NCI-H2227 (cell line): ENCODE results near the gene BDH1.
A peak's percentile ranks its signal among the peaks of the same experiment; 100 is the strongest.

Experiments
- DNase-seq: peaks from one replicate; lab custom pipeline; 2025; ENCODE audit not compliant: unreplicated experiment; lab: John Stamatoyannopoulos, UW

The BDH1 gene

DNA sequence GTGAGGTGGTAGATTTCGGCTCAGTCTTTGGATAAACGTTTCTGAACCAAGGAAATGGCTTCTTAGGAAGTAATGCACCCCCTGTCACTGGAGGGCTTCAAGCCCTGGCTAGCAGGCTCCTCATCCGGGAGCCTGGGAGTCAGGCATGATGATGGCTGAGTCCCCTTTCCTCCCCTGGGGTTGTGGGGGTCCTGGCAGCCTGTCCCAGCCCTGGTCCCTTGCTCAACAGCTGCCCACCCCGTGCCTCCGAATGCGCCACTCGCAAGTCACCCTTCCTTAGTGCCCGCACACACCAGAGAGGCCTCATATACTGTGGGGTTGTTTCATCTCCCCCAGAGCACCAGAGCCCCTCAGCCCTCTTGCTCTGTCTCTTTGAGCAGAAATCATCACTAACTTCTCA is 48.2 kb downstream of the BDH1 start:
- DNase-seq, result no peak

DNA sequence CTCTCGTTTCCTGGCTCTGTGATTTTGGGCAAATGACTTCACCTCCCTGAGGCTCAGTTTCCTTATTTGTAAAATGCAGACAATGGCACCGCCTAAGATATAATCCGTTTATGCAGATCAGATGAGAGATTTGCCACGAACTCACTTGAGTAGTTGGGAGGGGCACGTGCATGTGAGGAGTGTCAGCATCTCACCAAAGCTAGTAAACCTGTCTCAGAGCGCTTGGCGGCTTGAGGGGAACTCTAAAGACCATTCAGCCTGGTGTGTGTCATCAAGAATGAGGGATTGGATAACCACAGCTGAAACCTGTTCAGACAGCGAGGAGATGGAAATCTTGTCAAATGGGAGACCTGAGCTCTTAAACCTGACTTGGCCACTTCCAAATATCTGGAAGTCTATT is 48.7 kb downstream of the BDH1 start:
- no peak for DNase-seq

DNA sequence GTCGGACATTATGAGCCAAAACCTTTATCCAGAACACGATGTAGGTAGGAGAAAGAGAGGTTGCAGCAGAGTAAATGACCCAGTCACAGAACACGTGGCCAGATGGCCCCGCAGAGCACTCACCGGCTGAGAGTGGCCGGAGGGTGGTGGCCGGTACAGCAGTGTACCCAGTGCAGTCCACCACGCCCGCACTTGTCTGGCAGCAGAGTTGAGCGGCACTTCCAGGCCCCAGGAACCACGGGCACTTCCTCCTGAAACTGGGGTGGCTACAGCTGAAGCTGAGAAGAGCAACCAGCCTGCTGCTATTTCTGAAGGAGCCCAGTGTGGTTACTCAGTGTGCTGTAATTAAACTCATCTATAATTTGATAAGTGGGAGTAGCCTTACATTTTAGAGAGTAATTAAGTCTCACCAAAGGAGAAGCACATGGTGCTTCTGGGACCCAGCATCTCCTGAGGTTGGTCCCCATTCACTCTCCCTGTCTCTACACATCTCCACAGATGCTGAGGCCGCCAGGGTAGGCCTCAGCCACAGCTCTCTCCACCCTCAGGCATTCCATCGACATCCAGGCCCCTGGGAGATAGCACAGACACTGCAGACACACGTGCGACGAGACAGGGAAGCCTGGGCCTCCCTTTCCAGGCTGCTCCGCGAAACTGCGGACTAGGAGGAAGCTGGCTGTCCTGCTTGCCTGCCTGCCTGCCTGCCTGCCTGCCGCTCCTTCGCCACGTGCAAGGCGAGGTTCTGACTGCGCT is 49.8 kb downstream of the BDH1 start:
- DNase-seq, result no peak

DNA sequence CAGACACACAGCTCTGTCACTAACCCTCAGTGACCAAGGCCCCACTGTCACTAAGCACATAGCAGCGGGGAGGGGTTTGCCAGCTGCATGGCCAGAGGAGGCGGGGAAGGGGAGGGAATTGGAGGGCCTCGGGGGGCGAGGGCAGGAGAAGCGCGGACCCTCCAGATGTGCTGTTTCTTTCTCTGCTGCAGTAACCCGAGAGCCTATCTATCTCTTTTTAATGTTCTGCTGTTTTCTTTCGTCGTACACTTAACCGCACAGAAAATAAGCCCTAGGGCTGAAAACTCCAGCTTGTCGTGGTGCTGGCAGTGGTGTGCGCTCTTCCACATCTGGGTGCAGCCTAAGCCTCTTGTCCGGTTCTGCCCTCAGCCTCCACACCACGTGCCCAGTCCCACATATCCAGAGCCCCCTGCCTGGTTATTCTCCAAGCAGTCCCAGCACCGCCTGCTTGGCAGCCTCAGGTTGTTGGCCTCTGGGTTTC is 51.1 kb downstream of the BDH1 start:
- DNase-seq, result no peak

DNA sequence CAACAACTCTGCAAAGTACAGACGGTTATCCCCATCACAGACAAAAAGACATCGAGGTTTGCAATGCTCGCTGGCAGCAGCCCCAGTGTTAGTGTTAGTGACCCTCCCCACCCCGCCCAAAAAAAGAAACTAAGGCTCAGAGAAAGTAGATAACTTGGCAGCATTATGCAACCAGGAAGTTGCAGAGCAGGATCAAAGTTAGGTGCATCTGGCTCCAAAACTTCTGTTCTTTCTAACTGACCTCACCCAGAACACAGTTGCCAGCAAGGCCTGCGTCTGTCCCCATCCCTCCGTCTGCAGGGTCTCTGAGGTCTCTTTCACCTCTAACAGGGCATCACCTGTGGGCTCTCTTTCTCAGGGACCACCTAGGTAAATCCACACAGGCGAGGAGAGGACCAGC is 51.5 kb downstream of the BDH1 start:
- DNase-seq, result no peak

DNA sequence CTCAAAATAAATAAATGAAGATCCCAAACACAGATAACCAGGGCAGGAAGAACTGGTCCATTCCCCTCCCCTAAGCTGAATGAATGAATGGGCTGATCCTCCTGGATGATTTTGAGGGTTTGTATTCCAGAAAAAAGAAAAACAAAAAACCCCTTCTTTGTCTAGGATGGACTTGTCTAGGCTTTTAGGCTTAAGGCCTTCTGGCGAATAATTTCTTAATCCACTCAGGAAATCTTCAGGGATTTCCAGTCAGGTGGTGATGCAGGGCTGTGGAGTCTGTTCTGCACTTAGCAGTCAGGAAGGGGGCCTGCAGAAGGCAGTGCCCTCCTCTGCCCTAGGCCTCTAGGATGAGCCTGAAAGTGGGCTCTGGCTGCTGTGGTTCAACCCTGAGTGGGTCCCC is 52.1 kb downstream of the BDH1 start:
- no peak for DNase-seq

DNA sequence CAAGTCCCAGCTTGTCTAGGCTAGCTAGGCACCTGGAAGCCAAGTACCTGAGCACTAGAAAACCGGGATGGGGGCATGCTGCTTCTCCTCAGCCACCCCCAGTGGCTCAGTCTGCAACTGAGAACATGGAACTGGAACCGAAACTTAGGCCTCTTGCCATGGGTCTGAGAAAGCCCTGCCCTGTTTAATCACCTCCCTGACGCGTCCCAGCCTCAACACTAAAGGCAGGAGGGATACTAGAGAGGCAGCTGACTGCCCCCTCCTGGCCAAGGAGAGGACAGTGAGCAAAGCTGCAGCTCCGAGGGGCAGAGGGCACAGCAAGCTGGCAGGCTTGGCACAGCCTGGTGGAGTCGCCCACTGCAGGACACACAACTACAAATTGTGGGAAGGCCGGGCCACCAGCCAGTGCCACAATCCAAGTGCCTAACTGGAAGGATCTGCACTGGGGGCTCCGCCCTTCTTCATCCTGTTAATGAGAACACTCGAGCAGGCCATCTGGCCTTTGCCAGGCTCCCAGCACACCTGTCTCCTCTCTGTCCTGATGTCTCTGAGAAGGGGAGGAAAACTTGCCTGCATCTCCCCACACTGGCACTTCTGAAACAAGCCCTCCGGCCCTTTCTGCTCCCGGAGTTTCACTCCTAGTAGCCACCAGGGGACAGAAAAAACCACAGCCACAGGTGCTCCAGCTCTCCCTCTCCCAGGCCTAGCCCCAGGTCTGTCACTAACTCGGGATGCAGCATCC is 53.7 kb downstream of the BDH1 start:
- peak; percentile 23 for DNase-seq

DNA sequence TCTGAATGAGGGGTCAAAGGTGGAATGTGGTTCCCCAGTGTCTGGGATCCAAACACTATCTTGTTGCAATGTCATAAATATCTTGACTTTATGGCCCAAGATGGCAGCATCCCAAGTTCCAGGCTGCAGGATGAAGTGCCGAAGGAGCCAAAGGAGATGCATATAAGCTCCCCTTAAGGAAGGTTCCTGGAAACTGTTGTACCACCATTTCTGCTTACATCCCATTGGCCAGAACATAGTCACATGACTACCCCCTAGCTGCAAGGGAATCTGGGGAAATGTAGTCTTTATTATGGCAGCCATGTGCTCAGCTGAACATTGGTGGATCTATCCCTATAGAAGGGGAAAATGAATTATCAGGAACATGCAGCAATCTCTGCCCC is 54.3 kb downstream of the BDH1 start:
- DNase-seq, result peak; percentile 57

DNA sequence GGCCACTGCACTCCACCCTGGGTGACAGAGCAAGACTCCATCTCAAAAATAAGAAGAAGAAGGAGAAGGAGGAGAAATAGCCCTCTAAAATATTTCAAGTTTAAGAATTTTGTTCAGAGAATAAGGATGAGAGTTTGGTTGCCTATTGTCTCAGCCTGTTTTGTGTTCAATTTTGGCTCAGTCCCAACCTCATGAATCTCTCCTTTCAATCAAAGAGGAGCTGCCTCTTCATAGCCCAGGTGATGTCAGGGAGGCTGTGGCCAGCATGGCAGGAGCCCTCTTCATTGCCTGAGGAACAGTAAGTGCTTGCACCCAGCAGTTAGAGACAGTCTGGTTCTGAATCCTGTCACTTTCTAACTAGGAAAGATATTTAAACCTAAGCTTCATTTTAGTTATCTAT is 55.0 kb downstream of the BDH1 start:
- DNase-seq, result no peak

DNA sequence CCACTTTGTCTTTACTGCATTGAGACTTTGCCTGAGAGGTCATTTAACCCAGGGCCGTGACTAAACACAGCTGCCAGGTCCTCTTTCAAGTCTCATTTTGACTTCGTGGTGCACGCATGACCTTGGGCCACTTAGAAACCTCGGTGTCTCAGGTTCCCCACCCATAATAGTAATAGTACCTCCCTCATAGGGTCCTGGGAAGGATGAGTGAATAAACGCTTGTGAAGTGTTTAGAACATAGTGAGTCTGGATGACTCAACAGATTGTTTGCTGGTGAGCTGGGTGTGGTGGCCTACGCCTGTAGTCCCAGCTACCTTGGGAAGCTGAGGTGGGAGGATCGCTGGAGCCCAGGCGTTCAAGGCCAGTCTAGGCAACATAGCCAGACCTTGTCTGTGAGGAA is 56.3 kb downstream of the BDH1 start:
- no peak for DNase-seq

DNA sequence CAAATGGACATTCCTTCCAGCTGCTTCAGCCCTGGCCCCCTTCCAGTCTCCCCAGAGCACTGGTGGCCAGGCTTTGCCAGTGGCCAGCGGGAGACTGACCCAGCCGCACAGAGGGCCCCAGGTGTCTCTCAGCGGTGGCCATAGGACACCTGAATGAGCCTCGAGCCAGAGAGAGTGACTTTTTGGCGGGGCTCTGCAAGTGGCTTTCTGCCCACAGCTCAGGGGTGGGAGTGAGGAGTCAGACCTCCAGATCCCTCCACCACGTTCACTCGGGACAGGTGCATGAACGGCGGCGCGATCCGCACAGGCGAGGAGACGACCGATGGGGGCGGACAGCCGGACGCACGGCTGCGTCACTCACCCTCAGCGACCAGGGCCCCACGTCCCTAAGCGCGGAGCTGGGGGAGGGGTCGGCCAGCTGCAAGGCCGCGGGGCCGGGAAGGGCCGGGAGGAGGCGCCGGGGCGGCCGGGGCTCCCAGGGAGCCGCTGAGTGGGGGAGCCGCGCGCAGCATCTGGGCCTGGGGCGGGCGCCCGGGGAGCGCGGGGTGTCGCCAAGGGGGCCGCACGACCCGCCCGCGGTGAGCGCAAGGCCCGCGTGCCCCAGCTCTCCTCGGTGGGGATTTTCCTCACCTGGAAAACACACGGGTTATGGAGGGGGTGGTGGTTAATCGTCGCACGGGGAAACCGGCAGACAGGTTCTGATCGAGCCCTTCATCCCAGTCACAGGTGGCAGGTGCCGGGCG is 57.1 kb downstream of the BDH1 start:
- no peak for DNase-seq

DNA sequence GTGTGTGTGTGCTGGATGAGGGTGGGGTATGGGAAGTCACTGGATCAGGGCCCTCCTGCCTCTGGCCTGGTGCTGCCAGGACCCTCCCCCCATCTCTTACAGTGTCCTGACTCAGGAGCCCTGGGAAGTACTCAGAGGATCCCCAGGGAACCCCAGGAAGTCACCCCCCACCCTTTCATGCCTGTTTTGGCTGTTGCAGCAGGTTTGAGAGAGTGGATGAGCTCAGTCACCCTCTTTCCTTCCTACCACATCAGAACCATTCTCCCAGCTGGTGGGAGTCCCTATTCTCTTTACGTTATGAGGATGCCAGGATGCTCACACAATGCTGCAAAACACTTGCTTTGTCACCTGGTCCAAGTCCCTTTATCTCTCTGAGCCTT is 59.0 kb downstream of the BDH1 start:
- no peak for DNase-seq

DNA sequence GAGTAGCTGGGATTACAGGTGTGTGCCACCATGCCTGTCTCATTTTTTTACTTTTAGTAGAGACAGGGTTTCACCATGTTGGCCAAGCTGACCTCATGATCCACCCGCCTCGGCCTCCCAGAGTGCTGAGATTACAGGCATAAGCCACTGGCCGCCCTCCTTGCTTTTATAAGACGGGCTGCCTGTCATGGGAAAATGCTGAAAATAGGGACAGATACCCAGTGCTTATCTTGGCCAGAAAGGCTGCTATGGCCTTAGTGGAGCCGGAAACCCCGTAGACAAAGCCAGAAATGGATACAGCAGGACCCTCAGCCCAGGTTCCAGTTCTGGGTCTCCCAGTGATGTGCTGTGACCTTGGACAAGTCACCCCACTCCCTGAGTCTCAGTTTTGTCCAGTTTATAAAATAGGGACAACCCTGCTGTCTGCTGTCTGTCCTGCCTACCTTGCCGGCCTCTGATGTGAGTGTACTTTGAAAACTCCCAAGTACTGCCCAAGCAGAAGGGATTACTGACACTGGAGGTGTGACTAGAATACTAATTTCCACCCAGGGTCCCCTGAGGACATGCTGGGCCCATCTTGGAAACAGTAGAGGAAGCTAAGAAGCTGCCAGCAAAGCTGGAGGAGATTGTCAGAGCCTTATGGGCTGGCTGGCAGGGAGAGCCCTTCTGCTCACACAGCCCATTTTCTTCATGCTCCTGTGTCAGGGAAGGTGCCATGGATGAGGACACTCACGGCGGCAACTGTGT is 59.6 kb downstream of the BDH1 start:
- DNase-seq, result no peak

DNA sequence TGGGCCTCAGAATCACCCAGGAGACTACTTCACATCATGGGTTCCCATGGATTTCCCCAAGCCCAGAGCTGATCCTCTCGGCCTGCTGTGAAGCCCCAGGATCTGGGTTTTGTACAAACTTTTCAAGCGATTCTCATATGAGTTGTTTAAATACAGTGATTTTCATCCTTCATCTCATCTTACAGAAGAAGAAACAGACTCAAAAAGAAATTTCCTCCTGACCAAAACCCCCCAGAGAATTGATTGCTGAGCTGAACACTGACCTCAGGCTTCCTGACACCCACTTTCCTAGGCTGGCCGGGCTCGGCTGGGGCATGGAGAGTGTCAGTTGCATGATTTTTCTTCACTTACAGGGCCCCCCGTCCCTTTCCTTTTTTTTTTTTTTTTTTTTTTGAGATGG is 60.3 kb downstream of the BDH1 start:
- DNase-seq, result no peak

DNA sequence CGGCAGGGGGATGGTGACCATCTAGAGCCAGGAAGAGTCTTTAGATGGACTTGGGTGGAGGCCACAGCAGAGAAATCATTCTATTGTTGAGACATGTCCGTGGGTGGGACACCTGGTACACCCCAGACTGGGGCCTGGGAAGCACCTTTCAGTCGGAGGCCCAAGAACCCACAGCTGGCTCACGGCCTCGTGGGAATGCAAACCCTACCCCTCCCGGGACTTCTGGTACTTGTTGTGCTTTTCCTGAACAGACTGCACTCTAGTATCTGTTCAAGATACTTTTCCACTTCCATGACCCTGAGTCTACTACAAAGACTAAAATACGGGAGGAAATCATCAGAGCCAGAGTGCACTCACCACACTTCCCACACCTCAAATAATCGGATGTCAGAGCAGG is 60.7 kb downstream of the BDH1 start:
- no peak for DNase-seq

DNA sequence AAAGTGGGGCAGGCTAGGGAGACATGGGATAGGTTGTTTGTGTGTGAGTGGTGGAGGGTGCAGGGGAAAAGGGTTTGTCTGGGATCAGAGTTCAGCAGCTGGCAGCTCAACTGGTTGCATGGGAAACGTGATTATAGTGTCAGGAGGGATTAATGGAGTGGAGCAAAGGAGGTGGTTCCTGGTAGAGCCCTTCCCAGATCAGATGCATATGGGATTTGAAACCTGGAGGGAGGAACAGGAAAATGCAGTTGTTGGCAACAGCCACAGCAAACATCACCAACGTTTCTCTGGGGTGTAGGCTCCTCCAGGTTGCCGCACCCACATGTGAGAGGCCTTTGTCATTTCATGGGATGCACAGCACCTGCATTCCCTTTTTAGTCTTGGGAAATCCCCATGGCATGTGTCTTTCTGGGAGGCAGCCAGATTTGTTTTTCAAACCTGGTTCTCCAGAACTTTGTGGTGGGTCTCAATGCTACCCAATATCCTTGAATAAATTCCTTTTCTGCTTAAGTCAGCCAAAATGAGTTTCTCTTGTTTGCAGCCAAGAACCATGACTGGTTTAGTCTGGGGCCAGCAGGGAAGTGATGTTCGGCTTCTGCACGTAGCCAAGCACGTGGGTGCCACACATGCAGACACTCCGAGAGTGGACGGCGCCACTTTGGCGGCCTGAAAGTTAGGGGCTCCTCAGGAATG is 61.3 kb downstream of the BDH1 start:
- DNase-seq, result no peak

DNA sequence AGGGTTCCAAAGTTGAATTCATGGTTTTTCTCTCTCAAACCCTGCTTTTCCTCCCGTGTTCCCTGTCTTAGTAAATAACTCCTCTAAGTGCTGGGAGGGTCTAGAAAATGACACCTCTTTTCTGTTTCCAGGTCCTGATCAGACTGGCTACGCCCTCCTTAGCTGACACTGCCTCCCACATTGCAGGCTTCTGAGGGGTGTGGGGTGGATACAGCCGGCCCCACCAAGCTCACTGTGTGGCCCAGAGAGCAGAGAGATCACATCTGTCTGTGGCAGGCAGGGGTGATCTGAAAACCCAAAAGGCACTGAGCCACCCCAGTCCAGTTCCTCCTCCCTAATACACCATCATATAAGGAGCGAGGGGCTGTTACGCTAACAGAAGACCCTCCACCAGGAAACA is 62.7 kb downstream of the BDH1 start:
- DNase-seq, result no peak

DNA sequence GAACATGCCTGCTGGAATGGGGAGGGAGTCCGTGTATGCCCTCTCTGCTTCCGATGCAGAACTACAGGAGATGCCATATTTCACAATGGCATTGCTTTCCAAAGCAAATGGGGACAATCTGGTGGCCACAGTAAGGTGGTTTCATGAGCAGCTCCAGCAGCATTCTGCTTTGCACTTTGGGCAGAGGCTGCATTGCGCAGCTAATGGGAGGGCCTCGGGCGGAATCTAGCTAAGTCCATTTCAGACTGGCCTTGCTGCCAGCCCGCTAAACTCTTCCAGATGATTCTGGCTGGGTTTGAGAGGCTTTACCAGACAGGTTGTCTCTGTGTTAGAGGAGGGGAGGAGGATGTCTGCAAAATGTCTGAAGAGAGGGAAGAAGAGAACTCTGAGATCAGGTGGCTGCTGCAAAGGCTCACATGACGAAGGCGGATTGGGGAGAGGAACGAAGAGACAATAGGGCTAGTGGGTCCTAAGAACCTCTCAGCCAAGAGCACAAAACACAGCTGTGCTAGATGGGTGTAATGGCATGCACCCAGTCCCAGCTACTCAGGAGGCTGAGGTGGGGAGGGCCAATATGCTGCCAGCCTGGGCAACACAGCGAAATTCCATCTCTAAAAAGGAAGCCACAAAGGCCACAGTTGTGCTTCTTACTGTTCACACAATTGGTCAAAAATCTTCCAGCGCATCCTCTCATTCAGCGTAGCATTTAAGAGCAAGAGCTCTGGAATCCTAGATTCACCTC is 63.7 kb downstream of the BDH1 start:
- no peak for DNase-seq

DNA sequence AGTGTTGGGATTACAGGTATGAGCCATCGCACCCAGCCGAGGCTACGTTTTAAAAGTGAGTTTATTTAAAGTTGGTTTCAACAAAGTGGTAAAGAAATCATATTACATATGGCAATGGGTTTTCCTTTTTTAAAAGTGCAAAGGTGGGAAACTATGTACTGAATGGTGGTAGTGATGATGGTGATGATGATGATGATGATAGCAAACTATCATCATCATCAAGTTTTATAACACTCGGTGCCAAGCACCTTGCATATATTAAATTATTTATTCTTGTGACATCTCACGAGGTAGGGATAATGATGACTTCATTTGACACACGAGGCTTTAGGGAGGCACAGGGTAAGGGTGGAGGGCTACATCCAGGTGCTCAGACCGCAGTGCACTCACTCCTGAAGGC is 64.3 kb downstream of the BDH1 start:
- no peak for DNase-seq
